ENCODE data around the gene MED22.

Gene MED22

DNA sequence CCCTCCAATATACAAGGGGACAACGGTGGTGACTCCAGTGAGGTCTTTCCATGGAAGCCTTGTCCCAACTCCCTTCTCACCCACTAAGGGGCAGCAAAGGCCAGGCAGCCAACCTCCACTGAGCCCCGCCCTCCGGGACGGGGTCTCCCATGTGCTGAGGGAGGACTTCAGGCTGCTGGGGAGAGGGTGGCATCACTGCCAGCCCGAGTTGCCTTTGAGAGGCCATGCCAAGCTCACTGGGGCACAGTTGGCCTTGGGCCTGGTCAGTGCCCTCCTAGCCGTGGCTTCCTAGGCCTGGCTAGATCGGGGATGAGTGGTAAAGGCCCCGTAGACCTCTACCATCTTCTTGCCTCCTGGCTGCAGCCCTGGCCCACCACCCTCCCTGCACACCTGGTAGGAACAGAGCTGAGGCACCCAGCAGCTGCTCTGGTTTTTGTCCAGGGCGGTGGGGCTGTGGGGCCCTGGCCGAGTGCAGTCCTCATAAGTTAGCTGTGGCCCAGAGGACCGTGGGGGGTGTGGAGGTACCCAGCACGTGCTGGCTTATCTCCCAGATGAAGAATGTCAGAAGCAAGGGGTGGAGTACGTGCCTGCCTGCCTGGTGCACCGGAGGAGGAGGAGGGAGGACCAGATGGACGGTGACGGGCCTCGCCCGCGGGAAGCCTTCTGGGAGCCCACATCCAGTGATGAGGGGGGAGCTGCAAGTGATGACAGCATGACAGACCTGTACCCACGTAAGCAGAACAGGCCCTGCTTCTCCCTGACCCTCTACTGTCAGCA lies 11.7 kb upstream of the MED22 start:
- Histone ChIP-seq H3K36me3 (ENCODE audit: insufficient read depth, low read length) (peaks cover 50% of the 10 kb centered on the region; the same call in 1 of the 2 replicates), H3K9me3 (ENCODE audit: insufficient read depth, low read depth, low read length) (no peaks in the 10 kb centered on the region), H3K4me3 (ENCODE audit: low read length, poor library complexity, severe bottlenecking) (no peak overlapping the region), H3K27me3 (ENCODE audit: insufficient read depth, low read length, poor library complexity, severe bottlenecking) (no peaks in the 10 kb centered on the region), H4K20me1 (ENCODE audit: insufficient read depth, low read length, poor library complexity, severe bottlenecking) (peaks cover 30% of the 10 kb centered on the region), H3K4me1 (ENCODE audit: insufficient read depth, low read length, poor library complexity, severe bottlenecking) (peaks cover 8% of the 10 kb centered on the region), H3K4me2 (ENCODE audit: low read depth, low read length, poor library complexity, severe bottlenecking) (no peak overlapping the region), H3K79me2 (ENCODE audit: insufficient read depth, low read length) (peaks cover 54% of the 10 kb centered on the region), H3K9ac (ENCODE audit: low read depth, low read length, poor library complexity, severe bottlenecking) (no peak overlapping the region), H3F3A (ENCODE audit: low read depth) (no peaks in the 10 kb centered on the region), H3K9me2 (replicated peaks; ENCODE audit: low read depth, low read length) (no peaks in the 10 kb centered on the region), H2AFZ (ENCODE audit: low read length) (no peak overlapping the region)
- TF ChIP-seq EZH2phosphoT487 (IDR thresholded peaks at IDR 0.05; ENCODE audit: borderline replicate concordance), result no peak
- TF ChIP-seq, protein P1, sequence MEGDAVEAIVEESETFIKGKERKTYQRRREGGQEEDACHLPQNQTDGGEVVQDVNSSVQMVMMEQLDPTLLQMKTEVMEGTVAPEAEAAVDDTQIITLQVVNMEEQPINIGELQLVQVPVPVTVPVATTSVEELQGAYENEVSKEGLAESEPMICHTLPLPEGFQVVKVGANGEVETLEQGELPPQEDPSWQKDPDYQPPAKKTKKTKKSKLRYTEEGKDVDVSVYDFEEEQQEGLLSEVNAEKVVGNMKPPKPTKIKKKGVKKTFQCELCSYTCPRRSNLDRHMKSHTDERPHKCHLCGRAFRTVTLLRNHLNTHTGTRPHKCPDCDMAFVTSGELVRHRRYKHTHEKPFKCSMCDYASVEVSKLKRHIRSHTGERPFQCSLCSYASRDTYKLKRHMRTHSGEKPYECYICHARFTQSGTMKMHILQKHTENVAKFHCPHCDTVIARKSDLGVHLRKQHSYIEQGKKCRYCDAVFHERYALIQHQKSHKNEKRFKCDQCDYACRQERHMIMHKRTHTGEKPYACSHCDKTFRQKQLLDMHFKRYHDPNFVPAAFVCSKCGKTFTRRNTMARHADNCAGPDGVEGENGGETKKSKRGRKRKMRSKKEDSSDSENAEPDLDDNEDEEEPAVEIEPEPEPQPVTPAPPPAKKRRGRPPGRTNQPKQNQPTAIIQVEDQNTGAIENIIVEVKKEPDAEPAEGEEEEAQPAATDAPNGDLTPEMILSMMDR (conservative IDR thresholded peaks at IDR 0.05; ENCODE audit: low read length), result peak; percentile 63

DNA sequence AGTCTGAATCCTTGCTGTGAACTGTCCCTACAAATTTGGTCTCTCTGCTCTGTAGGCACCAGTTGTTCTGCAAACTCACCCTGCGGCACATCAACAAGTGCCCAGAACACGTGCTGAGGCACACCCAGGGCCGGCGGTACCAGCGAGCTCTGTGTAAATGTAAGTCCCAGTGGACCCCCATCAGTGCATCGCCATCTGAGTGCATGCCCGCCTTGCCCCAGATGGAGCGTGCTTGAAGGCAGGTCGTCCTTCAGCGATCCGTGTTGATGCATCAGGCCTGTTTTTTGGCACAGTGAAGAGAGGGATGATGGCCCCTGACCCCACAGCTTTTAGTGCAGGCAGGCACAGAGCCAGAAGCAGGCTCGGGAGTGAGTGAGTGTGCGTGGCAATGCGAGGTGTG lies 9.7 kb upstream of the MED22 start:
- Histone ChIP-seq H3K79me2 (ENCODE audit: insufficient read depth, low read length) (peaks cover 49% of the 10 kb centered on the region), H3K4me3 (ENCODE audit: low read length, poor library complexity, severe bottlenecking) (peak overlapping the region; percentile 94), H4K20me1 (ENCODE audit: insufficient read depth, low read length, poor library complexity, severe bottlenecking) (peaks cover 20% of the 10 kb centered on the region), H3K9ac (ENCODE audit: low read depth, low read length, poor library complexity, severe bottlenecking) (peak overlapping the region; percentile 80), H3K36me3 (ENCODE audit: insufficient read depth, low read length) (peaks cover 35% of the 10 kb centered on the region; the same call in 1 of the 2 replicates), H3K9me3 (ENCODE audit: insufficient read depth, low read depth, low read length) (no peaks in the 10 kb centered on the region), H3K4me1 (ENCODE audit: insufficient read depth, low read length, poor library complexity, severe bottlenecking) (peaks cover 8% of the 10 kb centered on the region), H3F3A (ENCODE audit: low read depth) (no peaks in the 10 kb centered on the region), H3K9me2 (replicated peaks; ENCODE audit: low read depth, low read length) (no peaks in the 10 kb centered on the region), H3K4me2 (ENCODE audit: low read depth, low read length, poor library complexity, severe bottlenecking) (peak overlapping the region; percentile 85), H3K27me3 (ENCODE audit: insufficient read depth, low read length, poor library complexity, severe bottlenecking) (no peaks in the 10 kb centered on the region), H2AFZ (ENCODE audit: low read length) (no peak overlapping the region)
- TF ChIP-seq EZH2phosphoT487 (IDR thresholded peaks at IDR 0.05; ENCODE audit: borderline replicate concordance), result no peak
- TF ChIP-seq, protein P1 (conservative IDR thresholded peaks at IDR 0.05; ENCODE audit: low read length), result no peak

DNA sequence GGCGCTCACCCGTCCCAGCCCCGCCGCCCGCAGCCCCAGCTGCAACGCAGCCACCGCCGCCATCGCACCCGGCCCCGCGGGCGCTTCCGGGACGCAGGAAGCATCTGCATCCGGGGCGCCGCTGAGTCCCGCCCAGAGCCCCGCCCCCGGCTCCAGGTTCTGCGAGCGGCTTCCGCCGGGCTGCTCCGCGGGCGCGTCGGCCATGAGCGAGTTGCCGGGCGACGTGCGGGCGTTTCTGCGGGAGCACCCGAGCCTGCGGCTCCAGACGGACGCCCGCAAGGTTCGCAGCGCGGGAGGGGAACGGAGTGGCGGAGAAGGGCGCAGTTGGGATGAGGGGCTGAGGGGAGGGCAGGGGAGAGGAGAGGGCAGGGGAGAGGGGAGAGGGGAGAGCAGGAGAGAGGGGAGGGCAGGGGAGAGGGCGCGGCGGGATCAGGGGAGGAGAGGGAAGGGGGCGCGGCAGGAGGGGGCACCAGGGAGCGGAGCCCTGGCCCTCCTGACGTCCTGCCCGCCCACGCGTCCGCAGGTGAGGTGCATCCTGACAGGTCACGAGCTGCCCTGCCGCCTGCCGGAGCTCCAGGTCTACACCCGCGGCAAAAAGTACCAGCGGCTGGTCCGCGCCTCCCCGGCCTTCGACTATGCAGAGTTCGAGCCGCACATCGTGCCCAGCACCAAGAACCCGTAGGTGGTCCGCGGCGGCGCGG lies 8.6 kb upstream of the MED22 start, which contains the start of the genes SURF1 and SURF2:
Gene SURF1 (minus strand): TSS at position 97 of the 701 bp plus-strand sequence. CDS start 34 bp downstream, at position 63.
Gene SURF2 (plus strand): TSS at position 160 of the 701 bp plus-strand sequence. CDS start 43 bp downstream, at position 203.
- peaks cover 29% of the 10 kb centered on the region for H4K20me1 ChIP-seq (ENCODE audit: insufficient read depth, low read length, poor library complexity, severe bottlenecking)
- peak within 1 kb of the TSS; percentile 58 for H2AFZ ChIP-seq (ENCODE audit: low read length)
- peaks cover 8% of the 10 kb centered on the region for H3K4me1 ChIP-seq (ENCODE audit: insufficient read depth, low read length, poor library complexity, severe bottlenecking)
- H3K9me2 ChIP-seq (replicated peaks; ENCODE audit: low read depth, low read length), result no peaks in the 10 kb centered on the region
- H3F3A ChIP-seq (ENCODE audit: low read depth), result peaks cover 4% of the 10 kb centered on the region; the same call in 1 of the 2 replicates
- TF ChIP-seq, protein P1 (conservative IDR thresholded peaks at IDR 0.05; ENCODE audit: low read length), result 0 out of 2 replicates have a peak, but pooled peaks have one; percentile 13
- no peak for TF ChIP-seq EZH2phosphoT487 (IDR thresholded peaks at IDR 0.05; ENCODE audit: borderline replicate concordance)
- peaks cover 35% of the 10 kb centered on the region for H3K36me3 ChIP-seq (ENCODE audit: insufficient read depth, low read length)
- H3K9me3 ChIP-seq (ENCODE audit: insufficient read depth, low read depth, low read length), result no peaks in the 10 kb centered on the region
- peak within 1 kb of the TSS; percentile 80 for H3K9ac ChIP-seq (ENCODE audit: low read depth, low read length, poor library complexity, severe bottlenecking)
- peak within 1 kb of the TSS; percentile 94 for H3K4me3 ChIP-seq (ENCODE audit: low read length, poor library complexity, severe bottlenecking)
- peaks cover 52% of the 10 kb centered on the region for H3K79me2 ChIP-seq (ENCODE audit: insufficient read depth, low read length)
- peak within 1 kb of the TSS; percentile 95 for H3K4me2 ChIP-seq (ENCODE audit: low read depth, low read length, poor library complexity, severe bottlenecking)
- H3K27me3 ChIP-seq (ENCODE audit: insufficient read depth, low read length, poor library complexity, severe bottlenecking), result no peaks in the 10 kb centered on the region

Measured in Loucy (cell line).